Measurements from ENCODE around the gene KCNJ4. TPM values are rescaled to one million over a fixed set of nuclear protein-coding genes. Genes with fewer than 3 reads are reported as not detected.

Gene KCNJ4
- total and polyA plus RNA-seq, 10 of the 15 experiments (the other 5 are each of a cell fraction or from before 2014, with no cell fraction given), result not detected

DNA sequence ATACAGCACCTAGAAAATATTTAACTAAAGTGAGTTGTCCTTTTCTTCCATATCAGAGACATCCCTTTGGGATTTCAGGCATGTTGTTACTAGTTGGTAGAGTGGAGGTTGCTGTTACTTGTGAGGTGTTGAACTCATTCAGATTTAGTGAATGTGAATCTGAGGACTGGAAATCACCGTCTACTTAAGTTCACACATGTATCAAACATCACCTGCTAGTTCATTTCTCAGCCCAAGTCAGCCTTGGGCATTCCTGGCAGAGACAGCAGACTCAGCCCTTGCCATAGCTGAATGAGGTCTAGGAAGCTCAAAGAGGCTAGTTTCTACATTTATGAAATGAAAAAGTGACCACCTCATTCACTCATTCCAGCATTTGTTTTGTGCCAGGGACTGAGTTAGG is 22.6 kb upstream of the KCNJ4 start:
- ATAC-seq (peak; percentile 38; the same call in 2 of the 3 replicates), DNase-seq (ENCODE audit: low read depth, low spot score) (no peak), FAIRE-seq (no peak)
- no peaks in the 10 kb centered on the region; the same call in 1 of the 2 replicates for H4K20me1 ChIP-seq (ENCODE audit: control insufficient read depth, insufficient read depth)
- no peak overlapping the region for H3K9ac ChIP-seq (ENCODE audit: control insufficient read depth, insufficient read depth, low read length)
- H3K27me3 ChIP-seq (replicated peaks in 1 of 2; ENCODE audit: control insufficient read depth in 2 of 2, insufficient read depth in 2 of 2, low read length in 1 of 2), result no peaks in the 10 kb centered on the region; a peak in 1 of 4 replicates
- in situ Hi-C loops (cut with MboI) (no loop called here), intact Hi-C loops (cut with micrococcal nuclease; ENCODE audit: unreplicated experiment) (no loop called here)
- no peaks in the 10 kb centered on the region for H3K4me1 ChIP-seq (ENCODE audit: control insufficient read depth, insufficient read depth, low read length)
- H2AFZ ChIP-seq (ENCODE audit: control insufficient read depth, low read depth, low read length), result no peak overlapping the region
- H3K4me3 ChIP-seq, result no peak overlapping the region
- POLR2A ChIA-PET, result interaction anchor here (0.6 to 0.8 kb wide), 2 partner anchors 14 to 159 kb away, joined by 3 read pairs; no protein-coding TSS in a partner anchor
- no peaks in the 10 kb centered on the region for H3K9me3 ChIP-seq (replicated peaks; ENCODE audit: control insufficient read depth, insufficient read depth, low read length)
- CTCF ChIA-PET, result interaction anchor here (0.6 kb wide), 1 partner anchor 74 kb away, joined by 3 read pairs; no protein-coding TSS in a partner anchor
- H3K27ac ChIP-seq (ENCODE audit: control insufficient read depth, insufficient read depth), result no peak overlapping the region
- SMC1A ChIA-PET (ENCODE audit: uncharacterized antibody, unreplicated experiment), result interaction anchor here (0.7 kb wide), 1 partner anchor 94 kb away, joined by 3 read pairs; no protein-coding TSS in a partner anchor
- WGBS (ENCODE audit: insufficient coverage, insufficient replicate concordance, low lambda C conversion rate, missing lambda C conversion rate), result 38% methylated on average over 1 of the region's 1 CpG
- no TSS peak for BruUV-seq (replicated peaks)
- no peaks in the 10 kb centered on the region for H3K79me2 ChIP-seq (ENCODE audit: control insufficient read depth, insufficient read depth, low read length)
- TF ChIP-seq, protein P1, sequence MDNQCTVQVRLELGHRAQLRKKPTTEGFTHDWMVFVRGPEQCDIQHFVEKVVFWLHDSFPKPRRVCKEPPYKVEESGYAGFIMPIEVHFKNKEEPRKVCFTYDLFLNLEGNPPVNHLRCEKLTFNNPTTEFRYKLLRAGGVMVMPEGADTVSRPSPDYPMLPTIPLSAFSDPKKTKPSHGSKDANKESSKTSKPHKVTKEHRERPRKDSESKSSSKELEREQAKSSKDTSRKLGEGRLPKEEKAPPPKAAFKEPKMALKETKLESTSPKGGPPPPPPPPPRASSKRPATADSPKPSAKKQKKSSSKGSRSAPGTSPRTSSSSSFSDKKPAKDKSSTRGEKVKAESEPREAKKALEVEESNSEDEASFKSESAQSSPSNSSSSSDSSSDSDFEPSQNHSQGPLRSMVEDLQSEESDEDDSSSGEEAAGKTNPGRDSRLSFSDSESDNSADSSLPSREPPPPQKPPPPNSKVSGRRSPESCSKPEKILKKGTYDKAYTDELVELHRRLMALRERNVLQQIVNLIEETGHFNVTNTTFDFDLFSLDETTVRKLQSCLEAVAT (IDR thresholded peaks at IDR 0.05), result no peak
- no peak for TF ChIP-seq MTA3 (IDR thresholded peaks at IDR 0.05; ENCODE audit: borderline replicate concordance, low read length)
- TF ChIP-seq ZSCAN29 (IDR thresholded peaks at IDR 0.05), result no peak
- TF ChIP-seq SREBF2 (IDR thresholded peaks at IDR 0.05; ENCODE audit: low read length), result no peak
- TF ChIP-seq TARDBP (IDR thresholded peaks at IDR 0.05; ENCODE audit: borderline replicate concordance), result no peak
- no peak for TF ChIP-seq TAF1 (IDR thresholded peaks at IDR 0.05; ENCODE audit: borderline replicate concordance, low read depth, low read length)
- TF ChIP-seq, protein P2, sequence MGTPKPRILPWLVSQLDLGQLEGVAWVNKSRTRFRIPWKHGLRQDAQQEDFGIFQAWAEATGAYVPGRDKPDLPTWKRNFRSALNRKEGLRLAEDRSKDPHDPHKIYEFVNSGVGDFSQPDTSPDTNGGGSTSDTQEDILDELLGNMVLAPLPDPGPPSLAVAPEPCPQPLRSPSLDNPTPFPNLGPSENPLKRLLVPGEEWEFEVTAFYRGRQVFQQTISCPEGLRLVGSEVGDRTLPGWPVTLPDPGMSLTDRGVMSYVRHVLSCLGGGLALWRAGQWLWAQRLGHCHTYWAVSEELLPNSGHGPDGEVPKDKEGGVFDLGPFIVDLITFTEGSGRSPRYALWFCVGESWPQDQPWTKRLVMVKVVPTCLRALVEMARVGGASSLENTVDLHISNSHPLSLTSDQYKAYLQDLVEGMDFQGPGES (IDR thresholded peaks at IDR 0.05), result no peak
- TF ChIP-seq LARP7 (IDR thresholded peaks at IDR 0.05), result no peak
- TF ChIP-seq SIN3A (IDR thresholded peaks at IDR 0.05; ENCODE audit: low read depth, low read length), result no peak
- no peak for TF ChIP-seq SP1 (IDR thresholded peaks at IDR 0.05; ENCODE audit: low read depth, low read length)
- no peak for TF ChIP-seq RFX5 (IDR thresholded peaks at IDR 0.05; ENCODE audit: low read depth, low read length)
- no peak for TF ChIP-seq MEF2A (IDR thresholded peaks at IDR 0.05; ENCODE audit: insufficient read depth, low read depth, low read length)
- no peak for TF ChIP-seq MYC (IDR thresholded peaks at IDR 0.05; ENCODE audit: insufficient read depth, insufficient read length, insufficient replicate concordance, low read length, severe bottlenecking)
- no peak for TF ChIP-seq HDAC2 (IDR thresholded peaks at IDR 0.05)
- TF ChIP-seq POU2F2 (IDR thresholded peaks at IDR 0.05; ENCODE audit: borderline replicate concordance, low read depth, low read length), result no peak
- TF ChIP-seq KAT2A (conservative IDR thresholded peaks at IDR 0.05; ENCODE audit: control insufficient read depth, low read depth, low read length), result no peak
- H3K4me2 ChIP-seq (ENCODE audit: control insufficient read depth, insufficient read depth), result no peak overlapping the region
- RAD21 ChIA-PET (ENCODE audit: unreplicated experiment), result interaction anchor here (0.7 to 1.2 kb wide), 2 partner anchors 25 to 93 kb away, joined by 3 to 5 read pairs; partner anchors contain the start of gene DMC1
- H3K36me3 ChIP-seq (ENCODE audit: control insufficient read depth in 2 of 2, insufficient read depth in 2 of 2, low read length in 1 of 2), result peaks cover 0 to 12% of the 10 kb centered on the region in 2 experiments; a peak in 3 of 4 replicates
